Dedifferentiated amniotic fluid mesenchymal stem cell (primary cell): ENCODE data around the gene CTSL.
"Not testable (repeated sequence)": the region's sequence is repeated elsewhere in the genome, so short reads cannot be mapped to it uniquely, and the experiment has no call there.

Source experiments
- DNase-seq: peaks from one replicate; pipeline ENCODE4 v3.0.0-alpha.2; 2016; ENCODE audit errors: extremely low spot score

Gene CTSL

GRCh38 chr9:87758330-87758729, 32.4 kb downstream of the CTSL start:
- DNase-seq = not testable (repeated sequence)

- not testable (repeated sequence) for DNase-seq
Measured at GRCh38 chr9:87759980-87760379, 34.1 kb downstream of the CTSL start.

DNA sequence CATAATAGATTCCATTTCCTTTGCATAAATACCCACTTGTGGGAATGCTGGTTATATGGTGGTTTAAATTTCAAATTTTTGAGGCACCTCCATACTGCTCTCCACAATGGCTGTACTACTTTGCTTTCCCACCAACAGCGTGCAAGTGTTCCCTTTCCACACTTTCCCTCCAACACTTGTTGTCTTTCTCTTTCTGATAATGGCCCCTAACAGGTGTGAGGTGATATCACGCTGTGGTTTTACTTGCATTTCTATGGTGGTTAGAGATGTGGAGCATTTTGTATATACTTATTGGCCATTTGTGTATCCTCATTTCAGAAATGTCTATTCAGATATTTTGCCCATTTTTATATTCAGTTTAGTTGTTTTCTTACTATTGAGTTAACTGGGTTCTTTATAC, 34.6 kb downstream of the CTSL start:
- no peak for DNase-seq

DNA sequence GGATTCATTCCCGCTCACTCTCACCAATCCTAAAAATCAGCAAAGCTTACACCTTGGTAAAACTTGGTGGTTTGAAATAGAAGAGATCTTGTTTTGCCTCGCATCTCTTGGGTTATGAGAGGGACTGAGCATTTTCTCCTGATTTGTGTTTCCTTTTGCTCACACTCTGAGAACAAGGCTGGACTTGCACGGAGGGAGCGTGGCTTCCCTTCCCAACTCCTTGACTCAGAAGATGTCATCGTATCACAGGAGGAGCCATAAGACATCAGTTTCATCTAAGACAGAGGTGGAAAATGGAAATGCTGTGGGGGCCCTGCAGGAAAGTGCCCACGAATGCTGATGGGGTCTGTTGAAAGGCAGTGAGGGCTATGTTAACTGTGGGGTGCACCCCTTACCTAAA, 37.4 kb downstream of the CTSL start:
- DNase-seq = no peak

DNA sequence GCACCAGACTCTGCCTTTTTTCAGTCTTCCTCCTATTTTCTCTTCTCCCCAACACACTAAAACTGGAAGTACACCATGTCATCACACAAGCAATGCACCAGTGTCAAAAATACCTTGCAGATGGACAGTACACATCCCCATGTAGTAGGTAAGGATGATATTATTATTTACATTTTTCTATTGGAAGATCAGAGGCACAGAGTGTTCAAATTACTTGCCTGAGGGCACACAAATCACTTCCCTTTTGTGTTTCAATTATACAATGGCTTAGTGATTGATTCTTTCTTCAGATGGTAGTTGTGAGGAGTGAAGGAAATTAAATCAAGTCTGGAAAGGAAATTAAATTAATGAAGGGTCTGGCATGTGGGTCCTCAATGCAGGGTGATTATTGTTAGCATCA, 39.6 kb downstream of the CTSL start:
- DNase-seq = no peak

DNA sequence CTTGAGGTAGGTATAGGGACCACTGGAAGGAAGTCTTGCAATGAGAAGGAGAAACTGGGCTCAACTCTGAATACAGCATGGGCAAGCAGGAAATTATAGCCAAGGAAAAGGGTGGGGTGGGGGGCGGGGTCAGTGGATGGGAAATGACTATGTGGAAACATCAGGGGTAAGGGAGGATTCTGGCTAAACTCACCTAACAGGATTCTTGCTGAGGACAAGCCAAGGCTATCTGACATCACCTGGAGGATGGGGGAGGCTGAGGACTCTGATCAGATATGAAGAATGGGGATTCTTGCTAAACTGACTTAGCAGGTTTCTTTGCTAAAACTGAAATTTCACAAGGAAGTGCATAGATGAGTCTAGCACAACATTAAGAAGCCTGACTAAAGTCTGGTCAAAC, 40.8 kb downstream of the CTSL start:
- DNase-seq = no peak

GRCh38 chr9:87770616-87771315, 44.8 kb downstream of the CTSL start:
- DNase-seq = no peak

DNA sequence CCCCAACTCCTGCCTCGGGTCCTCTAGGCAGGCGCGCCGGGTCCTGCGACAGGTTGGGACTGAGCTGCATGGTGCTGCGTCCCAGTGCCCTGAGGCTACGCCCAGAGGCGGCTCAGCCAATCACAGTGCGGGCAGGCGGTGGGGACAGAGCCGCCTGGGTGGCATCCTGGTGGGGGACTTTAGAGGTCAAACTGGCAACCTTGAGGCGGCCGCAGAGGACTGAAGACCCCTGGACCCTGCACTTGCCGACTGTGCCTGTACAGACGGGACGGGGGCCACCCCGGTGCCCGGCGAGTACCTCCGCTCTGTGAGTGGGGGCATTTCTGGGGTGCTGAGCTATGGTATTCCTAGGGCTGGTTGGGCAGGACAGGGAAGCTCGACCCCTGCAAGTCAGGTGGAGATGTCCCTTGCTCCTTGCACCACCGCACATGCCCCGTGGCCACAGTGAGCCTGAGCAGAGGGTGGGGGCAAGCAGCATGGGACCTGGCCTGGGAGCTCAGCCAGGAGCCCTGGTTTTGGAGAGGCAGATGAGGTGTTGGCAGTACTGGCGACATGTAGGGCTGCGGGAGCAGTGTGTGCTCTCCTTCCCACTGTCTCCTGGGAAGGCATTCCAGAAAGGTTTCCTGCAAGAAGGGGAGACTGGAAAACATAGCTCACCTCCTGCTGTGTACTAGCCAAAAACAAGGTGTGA, 45.5 kb downstream of the CTSL start:
- DNase-seq = no peak

- no peak for DNase-seq
Measured at GRCh38 chr9:87776481-87777379, 50.8 kb downstream of the CTSL start.

DNA sequence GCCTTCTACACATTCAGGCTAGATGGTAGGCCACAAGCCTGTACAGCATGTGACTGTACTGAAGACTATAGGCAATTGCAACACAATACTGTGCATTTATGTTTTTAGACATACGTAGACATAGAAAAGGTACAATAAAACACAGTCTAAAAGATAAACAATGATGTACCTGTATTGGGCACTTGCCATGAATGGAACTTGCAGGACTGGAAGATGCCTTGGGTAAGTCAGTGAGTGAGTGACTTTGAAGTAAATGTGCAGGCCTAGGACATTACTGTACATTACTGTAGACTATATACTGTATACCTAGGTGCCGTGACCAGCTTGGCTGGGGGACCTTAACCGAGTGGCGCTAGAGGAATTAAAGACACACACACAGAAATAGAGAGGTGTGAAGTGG, 53.1 kb downstream of the CTSL start:
- DNase-seq = no peak
